ENCODE measurements around the gene DNAH11.
A peak's percentile ranks its signal among the peaks of the same experiment; 100 is the strongest.
"Not testable (repeated sequence)": the region's sequence is repeated elsewhere in the genome, so short reads cannot be mapped to it uniquely, and the experiment has no call there.

Gene DNAH11

DNA sequence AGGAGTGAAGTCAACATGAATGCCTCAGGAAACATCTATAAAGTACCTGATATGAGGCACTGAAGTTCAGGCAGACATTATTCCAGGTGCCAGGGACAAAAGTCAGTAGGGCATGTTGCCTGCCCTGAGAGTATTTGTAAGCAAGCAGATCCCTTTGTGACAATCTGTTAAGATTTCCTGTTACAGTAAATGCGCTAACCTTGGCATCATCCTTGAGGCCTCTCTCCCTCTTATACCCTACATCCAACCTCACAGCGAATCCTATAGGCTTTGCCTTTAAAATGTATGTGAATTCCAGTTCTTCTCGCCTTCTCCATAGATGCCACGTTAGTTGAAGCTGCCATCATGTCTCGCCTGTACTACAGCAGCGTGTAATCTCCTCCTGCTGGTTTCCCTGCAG is 165.3 kb downstream of the DNAH11 start:
- DNase-seq (ENCODE audit: low spot score), result no peak

DNA sequence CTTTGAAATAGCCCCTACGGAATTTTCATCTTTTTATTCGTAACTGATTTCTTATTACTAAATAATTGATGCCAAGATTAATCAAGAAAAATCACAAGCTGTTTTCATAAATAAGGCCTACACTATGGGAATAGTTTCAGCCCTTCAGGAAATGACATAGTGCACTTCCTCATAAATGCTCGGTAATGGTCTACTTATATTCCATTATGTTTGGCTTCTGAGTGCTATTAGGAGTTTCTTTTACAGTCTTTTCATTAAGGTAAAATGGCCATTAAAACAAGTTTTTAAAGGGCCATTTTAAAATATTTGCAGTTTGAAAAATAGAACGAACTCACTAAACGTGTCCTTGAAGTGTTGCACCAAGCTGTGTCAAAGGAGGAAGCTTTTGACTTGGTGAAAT is 174.5 kb downstream of the DNAH11 start:
- DNase-seq (ENCODE audit: low spot score), result no peak

DNA sequence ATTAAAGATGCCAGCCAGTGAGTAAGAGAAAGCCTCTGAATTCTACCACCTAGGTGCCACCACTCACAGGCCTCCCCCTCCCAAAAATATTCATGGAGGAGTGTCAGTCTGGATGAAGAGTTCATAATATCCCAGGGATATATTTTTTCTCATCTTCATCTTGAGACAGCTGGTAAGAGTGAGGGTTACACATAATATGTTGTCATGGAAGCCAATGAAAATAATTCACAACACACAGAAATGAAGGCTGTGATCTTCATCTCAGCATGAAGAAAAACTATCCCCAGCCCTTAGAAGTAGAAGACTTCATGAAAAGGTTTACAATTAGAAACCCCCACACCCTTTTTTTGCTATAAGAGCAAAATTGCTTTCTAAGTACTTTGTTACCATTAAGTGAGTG is 175.6 kb downstream of the DNAH11 start:
- DNase-seq (ENCODE audit: low spot score), result no peak

DNA sequence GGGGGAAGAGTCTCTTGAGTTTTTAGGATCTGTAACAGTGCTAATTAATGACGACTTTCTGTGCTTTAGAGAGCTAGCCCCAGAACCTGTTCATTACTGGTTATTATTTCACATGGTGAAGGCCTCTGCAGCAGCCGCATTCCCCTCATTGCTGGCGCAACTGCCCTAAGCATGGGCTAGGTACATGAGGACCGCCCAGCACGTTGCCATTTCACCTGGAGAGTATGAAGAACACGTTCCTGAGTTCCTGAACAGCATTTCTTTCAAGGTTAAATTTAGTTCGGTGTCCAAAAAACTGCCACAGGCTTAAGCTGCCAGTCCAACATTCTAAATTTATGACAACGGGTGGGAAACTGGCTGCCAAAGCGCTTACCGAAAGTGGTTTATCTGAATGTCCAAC is 177.0 kb downstream of the DNAH11 start:
- no peak for DNase-seq (ENCODE audit: low spot score)

DNA sequence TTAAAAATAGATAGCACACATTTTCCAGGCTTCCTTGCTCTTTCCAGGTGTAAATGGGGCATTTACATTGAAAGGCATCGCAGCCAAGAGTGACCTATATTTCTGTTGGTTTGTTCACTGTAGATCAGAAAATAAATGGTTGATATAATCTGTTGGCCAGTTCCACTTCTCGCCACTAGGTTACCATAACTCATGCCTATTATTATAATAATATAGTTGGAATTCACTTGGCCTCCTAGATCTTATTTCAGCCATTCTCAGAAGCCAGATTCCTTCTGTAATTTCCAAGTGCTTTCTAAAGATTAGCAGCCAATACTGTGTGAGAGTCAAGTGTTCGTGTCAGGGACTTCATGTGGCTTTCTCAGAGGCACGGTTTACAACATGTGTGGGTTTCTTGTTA is 179.5 kb downstream of the DNAH11 start:
- DNase-seq (ENCODE audit: low spot score), result no peak

DNA sequence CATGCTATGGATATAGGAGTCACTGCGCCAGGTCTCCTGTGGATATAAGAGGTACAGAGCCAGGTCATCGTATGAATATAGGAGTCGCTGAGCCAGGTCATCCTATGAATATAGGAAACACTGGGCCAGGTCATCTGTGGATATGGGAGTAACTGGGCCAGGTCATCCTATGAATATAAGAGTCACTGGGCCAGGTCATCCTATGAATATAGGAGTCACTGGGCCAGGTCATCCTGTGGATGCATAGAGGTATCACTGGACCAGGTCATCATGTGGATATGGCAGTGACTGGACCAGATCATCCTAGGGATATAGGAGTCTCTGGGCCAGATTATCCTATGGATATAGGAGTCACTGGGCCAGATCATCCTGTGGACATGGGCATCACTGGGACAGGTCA is 181.7 kb downstream of the DNAH11 start:
- no peak for DNase-seq (ENCODE audit: low spot score)

DNA sequence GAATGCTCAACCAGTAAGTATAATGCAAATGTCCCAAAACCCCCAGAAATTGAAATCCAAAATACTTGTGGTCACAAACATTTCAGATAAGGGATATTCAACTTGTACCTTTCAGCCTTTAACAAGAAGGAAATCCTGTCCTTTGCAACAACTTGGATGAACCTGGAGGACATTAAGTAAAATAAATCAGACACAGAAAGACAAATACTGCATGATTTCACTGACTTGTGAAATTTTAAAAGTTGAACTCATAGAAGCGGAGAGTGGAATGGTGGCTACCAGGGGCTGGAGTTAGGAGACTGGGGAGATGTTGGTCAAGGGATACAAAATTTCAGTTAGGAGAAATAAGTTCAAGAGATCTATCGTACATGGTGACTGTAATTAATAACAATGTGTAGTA is 187.6 kb downstream of the DNAH11 start:
- DNase-seq (ENCODE audit: low spot score), result no peak

DNA sequence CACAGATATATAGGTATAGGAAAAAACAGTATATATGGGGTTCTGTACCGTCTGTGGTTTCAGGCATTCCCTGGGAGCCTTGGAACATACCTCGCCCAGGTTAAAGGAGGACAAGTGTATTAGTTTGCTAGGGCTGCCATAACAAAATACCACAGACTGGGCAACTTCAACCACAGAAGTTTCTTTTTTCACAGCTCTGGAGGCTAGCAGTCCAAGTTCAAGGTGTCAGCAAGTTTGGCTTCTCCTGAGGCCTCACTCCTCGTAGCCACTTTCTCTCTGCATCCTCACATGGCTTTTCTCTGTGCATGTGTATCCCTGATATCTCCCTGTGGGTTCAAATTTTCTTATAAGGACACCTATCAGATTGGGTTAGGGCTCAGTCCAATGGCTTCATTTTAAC is 189.1 kb downstream of the DNAH11 start:
- DNase-seq (ENCODE audit: low spot score), result no peak

DNA sequence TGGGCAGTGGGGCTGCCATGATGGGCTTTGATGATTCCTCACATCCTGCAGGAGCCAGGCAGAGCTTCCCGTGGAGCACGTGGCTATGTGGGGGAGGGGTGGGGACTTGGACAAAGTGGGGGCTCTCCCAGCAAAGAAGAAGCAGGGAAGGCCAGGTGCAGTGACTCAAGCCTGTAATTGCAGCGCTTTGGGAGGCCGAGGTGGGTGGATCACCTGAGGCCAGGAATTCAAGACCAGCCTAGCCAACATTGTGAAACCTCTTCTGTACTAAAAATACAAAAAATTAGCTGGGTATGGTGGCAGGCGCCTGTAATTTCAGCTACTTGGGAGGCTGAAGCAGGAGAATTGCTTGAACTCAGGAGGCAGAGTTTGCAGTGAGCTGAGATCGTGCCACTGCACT is 190.1 kb downstream of the DNAH11 start:
- DNase-seq (ENCODE audit: low spot score), result not testable (repeated sequence)

DNA sequence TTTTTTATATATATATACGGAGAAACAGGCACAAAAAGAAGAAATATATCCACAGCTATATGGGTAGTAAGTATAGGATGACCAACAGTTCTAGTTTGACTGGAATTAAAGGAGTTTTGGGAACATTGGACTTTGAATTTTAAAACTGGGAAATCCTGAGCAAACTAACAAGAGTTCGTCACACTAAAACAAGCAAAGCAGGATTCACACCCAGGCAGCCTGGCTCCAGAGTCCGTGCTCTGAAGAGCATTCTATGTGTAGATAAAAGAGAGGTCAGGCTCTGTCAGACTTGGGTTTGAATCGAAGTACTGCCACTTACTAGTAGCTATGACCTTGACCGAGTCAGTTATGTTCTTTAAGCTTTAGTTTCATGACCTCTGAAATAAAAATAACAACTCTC is 191.0 kb downstream of the DNAH11 start:
- DNase-seq (ENCODE audit: low spot score), result no peak

DNA sequence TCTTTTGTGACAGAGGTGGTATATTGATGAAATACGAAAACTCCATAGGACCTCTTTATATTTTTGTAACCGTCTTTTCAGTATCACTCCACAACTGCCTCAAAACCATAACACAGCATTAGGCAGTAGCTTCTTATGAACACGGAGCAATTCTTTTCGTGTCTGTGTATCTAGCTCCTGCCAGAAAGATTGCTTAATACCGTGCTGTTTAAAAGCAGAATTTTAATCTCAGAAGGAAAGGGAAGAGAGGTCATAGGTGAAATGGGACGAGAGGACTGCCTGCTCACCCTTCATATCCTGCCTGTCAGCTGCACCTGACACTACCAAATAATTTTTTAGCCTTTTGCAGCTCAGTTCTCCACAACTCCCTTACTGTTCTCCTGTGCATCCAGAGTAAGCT is 200.7 kb downstream of the DNAH11 start:
- no peak for DNase-seq (ENCODE audit: low spot score)

DNA sequence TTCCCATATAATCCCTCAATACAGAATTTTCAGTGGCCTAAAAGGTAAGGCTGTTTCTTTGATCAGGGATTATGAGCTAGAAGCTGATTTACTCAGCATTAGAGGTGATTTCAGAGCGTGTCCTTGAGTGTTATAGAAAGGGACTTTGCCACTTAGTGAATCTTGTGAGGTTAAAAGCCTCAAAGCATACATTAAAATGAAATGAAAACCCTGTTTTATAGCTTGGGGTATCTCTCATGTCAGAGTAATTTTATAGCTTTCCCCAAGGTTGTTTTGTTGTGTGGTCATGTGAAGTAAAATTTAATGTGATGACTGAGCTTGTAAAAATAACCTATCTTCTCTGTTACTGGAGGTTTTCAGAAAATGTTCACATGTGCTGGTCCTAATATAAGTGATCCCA is 204.1 kb downstream of the DNAH11 start:
- DNase-seq (ENCODE audit: low spot score), result no peak

DNA sequence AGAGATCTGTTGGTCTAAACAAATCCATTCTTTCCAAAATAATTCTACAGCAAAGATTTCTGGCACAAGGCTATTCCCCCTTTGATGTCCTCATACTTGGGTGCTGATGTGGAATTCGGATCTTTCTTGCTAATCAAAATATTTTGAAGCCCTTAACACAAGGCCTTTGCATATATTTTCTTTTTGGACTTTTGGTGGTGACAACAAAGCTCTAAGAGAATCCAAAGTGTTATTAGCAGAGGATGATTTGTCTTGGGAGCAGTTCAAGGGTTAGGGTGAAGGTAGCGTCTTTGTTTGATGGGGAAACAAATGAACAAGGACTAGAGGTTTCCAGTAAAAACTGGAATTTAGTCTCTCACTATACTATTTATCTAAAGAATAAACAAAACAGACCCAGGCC is 205.0 kb downstream of the DNAH11 start:
- no peak for DNase-seq (ENCODE audit: low spot score)

DNA sequence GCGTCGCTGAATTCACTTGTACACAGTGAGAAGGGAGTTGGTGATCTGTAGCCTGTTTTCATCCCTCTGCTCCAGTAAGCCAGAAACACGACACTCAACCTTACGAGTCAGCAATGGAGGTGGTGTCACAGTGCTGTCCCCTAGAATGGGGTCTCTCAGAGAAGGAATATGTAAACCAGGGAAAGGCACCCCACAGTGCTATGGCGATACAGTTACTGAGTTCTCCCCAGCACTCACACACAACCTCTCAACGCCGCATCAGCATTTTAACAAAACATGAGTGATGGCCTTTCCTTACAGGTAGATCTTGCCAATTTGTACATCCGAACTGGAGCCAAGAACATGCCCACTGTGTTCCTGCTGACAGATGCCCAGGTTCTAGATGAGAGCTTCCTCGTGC is 206.5 kb downstream of the DNAH11 start:
- no peak for DNase-seq (ENCODE audit: low spot score)

DNA sequence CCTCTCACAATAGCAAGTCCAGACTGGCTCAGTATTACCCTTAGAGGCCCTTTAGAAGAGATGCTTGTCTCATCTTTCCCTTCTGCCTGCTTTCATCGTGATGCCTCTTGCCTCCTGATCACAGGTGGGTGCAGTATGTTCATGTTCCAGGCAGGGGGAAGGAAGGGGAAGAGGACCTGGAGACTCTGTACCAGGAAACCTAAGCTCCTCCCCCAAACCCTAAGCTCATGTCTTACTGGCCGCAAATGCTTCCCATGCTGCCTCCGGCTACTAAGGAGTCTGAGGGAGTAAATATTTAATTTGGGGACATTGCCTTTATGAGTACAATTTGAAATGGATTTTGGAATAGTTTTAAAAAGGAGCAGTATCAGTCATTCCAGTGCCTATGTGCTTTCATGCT is 210.2 kb downstream of the DNAH11 start:
- no peak for DNase-seq (ENCODE audit: low spot score)

DNA sequence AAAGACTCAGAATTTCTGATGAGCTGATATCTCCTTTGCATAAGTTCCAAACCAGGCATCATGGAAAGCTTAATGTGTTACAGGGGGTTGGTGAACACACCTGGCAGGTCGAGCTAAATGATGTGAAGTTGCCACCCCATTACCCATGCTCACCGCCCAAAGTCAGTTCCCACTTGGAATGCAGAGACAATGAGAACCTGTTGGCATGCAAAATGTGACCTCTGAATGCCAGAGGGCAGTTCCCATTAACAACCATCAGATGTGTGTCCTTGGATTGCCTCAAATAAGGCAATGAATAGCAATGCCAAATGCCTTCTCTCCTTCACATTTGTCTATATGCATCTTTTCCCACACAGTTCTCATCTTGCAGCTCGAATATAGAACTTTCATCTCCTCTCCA is 212.1 kb downstream of the DNAH11 start:
- no peak for DNase-seq (ENCODE audit: low spot score)

DNA sequence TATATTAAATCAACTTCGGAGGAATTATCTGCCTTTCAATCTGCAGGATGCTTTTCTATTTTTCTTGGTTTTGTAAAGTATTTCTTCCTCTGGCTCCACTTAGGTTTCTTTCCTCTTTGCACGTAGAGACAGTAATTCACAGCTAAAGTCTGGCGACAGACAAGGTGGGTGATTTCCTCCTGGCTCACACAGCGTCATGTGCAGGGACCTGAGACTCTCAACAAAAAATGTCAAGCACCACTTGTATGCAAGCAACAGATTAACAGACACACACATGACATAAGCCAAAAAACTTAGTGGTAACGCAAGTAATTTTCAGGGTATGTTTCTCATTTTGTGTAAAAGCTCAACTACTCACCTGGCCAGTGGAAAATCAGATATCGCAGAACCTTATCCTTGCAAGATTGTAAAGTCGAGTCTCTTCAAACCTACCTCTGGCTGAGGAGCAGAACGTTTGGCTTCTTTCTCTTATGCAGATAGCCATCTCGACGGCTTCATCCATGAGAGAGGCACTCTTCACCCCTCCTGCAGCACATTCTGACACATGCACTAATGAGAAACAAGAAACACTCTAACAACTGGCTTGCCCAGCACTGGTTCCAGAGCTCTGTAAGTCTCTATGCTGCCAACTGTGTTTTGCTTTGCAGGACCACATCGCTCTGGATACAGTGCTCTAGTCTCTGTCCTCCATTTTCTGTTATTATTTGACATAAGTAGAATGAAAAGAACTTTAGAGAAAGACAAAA is 214.9 kb downstream of the DNAH11 start:
- DNase-seq (ENCODE audit: low spot score), result no peak

DNA sequence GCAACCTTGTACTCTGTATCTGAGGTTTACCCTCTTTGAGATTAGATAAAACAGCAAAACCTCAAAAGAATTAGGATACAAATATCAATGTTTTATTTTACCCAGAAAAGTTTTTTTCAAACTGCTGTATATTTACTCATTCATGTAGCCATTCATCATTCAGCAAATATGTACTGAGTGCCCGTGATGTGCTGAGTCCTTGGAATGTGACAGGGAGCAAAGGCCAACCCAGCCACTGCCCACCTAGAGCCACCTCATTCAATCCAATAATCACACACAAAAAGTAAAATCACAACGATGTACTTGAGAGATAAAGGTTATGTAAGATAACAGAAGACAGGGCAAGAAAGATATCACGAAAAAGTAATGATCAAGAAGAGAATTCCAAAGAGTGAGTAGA is 215.4 kb downstream of the DNAH11 start:
- no peak for DNase-seq (ENCODE audit: low spot score)

DNA sequence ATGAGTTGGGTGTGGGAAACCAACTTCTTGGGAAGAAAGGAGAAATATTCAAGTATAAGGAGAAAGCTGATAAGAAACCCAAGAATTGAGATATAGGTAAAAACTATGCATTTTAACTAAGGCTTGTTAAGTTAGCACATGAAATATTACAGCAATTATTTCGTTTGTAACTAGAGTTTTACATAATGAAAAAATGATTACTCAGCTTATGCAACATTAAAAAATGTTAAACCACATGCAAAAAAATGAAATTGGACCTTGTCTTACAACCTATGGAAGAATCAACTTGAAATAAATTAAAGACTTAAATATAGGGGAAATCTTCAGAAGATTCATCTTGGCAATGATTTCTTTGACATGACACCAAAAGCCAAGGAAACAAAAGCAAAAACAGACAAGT is 219.6 kb downstream of the DNAH11 start:
- DNase-seq (ENCODE audit: low spot score), result no peak

DNA sequence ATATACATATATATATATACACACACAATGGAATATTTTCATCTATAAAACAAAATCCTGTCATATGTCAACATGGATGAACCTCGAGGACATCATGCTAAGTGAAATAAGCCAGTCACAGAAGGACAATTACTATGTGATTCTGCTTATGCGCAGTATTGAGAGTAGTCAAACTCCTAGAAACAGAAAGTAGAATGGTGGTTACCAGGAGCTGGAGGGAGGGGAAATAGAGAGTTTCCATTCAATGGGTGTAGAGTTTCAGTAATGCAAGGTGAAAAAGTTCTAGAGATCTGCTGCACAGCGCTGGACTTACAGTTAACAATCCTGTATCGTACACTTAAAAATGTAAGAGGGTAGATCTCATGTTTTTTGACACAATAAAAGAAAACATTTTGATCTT is 221.0 kb downstream of the DNAH11 start:
- DNase-seq (ENCODE audit: low spot score), result no peak

DNA sequence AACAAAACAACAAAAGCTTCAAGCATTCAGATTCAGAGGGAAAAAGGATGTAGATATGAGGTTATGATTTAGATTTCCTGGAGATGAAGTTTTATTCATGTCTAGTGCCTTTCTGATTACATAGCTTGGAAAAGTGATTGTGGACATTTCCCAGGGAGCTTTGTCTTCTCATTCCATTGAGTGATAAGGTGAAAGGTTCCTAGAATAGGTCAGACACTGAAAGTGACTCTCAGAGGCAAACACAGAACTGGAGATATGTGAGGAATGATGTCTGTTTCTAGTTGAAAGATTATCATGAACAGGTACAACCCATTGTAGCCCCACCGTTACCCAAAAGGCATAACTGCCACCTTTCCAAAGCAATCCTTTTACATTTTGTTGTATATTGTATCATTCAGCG is 223.4 kb downstream of the DNAH11 start:
- no peak for DNase-seq (ENCODE audit: low spot score)

DNA sequence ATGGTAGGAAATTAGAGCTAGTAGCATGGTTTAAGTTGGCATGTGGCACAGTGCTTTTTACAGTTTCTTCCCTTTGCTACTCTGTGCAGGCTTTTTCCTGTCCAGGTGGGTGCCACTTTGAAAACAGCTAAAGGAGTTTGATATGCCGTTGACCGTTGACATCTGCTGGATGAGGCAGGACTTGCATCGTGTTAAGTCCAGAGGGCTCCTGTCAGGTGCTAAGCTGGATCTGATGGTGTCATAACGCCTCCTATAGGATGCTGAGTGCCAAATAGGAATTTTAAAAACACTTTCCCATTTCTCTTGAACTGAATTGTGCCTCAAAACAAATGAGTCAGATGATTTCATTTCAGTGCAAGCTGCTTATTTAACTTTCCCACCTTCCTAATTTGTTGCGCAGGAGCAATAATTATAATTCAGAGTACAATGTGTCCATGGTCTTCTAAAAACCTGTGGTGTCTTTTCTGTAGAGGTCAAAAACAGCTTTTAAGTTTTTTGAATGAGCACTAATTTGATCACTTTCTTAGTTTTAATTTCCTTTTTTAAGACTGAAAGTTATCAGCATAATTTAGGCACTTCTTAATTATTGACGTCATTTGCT is 224.6 kb downstream of the DNAH11 start:
- peak; percentile 27 for DNase-seq (ENCODE audit: low spot score)

DNA sequence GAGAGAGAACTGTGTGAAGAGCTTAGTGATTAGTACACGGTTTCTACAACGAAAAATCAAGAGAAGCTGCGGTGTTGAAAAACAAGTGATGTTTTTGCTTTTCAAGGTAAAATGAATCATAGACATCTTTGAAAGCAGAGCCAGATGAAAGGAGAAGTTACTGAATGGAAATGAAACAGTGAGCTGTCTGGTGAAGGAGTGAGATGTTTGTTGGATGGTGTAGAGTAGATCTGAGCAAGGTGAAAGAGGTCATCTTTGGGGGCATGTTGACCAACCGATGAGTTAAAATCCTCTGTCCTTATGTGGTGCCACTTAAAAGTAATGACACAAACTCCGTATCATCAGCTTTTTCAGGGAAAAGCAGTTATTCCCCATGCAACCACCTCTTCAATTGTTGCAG is 225.4 kb downstream of the DNAH11 start:
- no peak for DNase-seq (ENCODE audit: low spot score)

DNA sequence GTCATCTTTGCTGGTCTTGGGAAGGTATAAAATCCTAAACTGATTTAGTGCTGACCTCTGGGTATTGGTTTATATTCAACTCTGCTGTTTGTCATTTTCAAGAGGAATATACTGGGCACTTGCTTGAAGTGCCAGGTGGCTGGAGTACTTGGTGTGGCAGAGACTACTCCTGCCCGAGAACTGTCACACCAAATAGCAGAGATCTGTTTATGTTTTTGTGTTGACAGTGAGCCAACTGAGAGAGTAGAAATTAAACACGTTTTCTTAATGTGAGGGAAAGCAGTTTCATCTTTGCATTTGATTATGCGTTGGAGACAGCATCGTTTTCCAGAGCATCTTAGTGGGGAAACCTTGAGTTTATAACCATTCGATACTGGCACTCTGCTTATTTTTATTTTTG is 228.4 kb downstream of the DNAH11 start:
- no peak for DNase-seq (ENCODE audit: low spot score)

All from AG20443 (cell line).